Measurements from ENCODE around the gene ZKSCAN2. TPM values are rescaled to one million over a fixed set of nuclear protein-coding genes. Genes with fewer than 3 reads are reported as not detected.
A peak's percentile ranks its signal among the peaks of the same experiment; 100 is the strongest.

ZKSCAN2 gene
- total and polyA plus RNA-seq, 9 of the 15 experiments (the other 6 are each of a cell fraction or from before 2014, with no cell fraction given) = 1.3 to 9.5 (median 4.2) TPM

- TF ChIP-seq ATF6 (CRISPR knock-in tag; IDR thresholded peaks at IDR 0.05) (no peak), RBM14 (IDR thresholded peaks at IDR 0.05; ENCODE audit: borderline replicate concordance, insufficient read depth, low read depth, low read length) (no peak), SP2 (IDR thresholded peaks at IDR 0.05; ENCODE audit: extremely low read depth, low read depth, low read length, poor library complexity, severe bottlenecking) (no peak), COPS2 (conservative IDR thresholded peaks at IDR 0.05) (no peak), CHCHD3 (CRISPR knock-in tag; IDR thresholded peaks at IDR 0.05) (no peak), GTF2B (IDR thresholded peaks at IDR 0.05; ENCODE audit: extremely low read depth, insufficient read length) (no peak), ZNF174 (CRISPR knock-in tag; IDR thresholded peaks at IDR 0.05) (no peak), KDM1A (IDR thresholded peaks at IDR 0.05) (0 out of 4 replicates have a peak, but pooled peaks of 1 of the 2 experiments have one; percentile 28), PKNOX1 (IDR thresholded peaks at IDR 0.05) (peak; percentile 52), OTX1 (CRISPR knock-in tag; IDR thresholded peaks at IDR 0.05) (no peak), MTA3 (IDR thresholded peaks at IDR 0.05; ENCODE audit: borderline replicate concordance) (no peak), ETV1 (tag; conservative IDR thresholded peaks at IDR 0.05; ENCODE audit: low read depth) (peak; percentile 31; the same call in 1 of the 2 replicates), LEF1 (IDR thresholded peaks at IDR 0.05) (no peak), STAG1 (CRISPR knock-in tag; IDR thresholded peaks at IDR 0.05; ENCODE audit: borderline replicate concordance) (no peak), ZNF785 (CRISPR knock-in tag; IDR thresholded peaks at IDR 0.05) (no peak), CBX8 (IDR thresholded peaks at IDR 0.05; ENCODE audit: borderline replicate concordance, extremely low read depth, low read depth, low read length, poor library complexity, severe bottlenecking) (no peak), ZSCAN32 (CRISPR knock-in tag; IDR thresholded peaks at IDR 0.05) (no peak), MBD2 (IDR thresholded peaks at IDR 0.05; ENCODE audit: borderline replicate concordance, low read depth) (no peak), FOXK2 (conservative IDR thresholded peaks at IDR 0.05 in 1 of 2, IDR thresholded peaks at IDR 0.05 in 1 of 2; ENCODE audit: low read depth in 2 of 2) (no peak), ZNF316 (IDR thresholded peaks at IDR 0.05) (peak; percentile 59), RBM25 (IDR thresholded peaks at IDR 0.05; ENCODE audit: low read depth, low read length, severe bottlenecking) (peak; percentile 8), HMGN3 (IDR thresholded peaks at IDR 0.05; ENCODE audit: borderline replicate concordance, extremely low read depth, insufficient read length, low read depth, low read length) (no peak), ARNT (IDR thresholded peaks at IDR 0.05) (no peak), ELF4 (CRISPR knock-in tag; IDR thresholded peaks at IDR 0.05) (no peak), ZNF197 (CRISPR knock-in tag; IDR thresholded peaks at IDR 0.05; ENCODE audit: low read depth) (no peak), FOSL1 (tag; conservative IDR thresholded peaks at IDR 0.05) (peak; percentile 71; the same call in 1 of the 2 replicates)
Observed at GRCh38 chr16:25210758-25211157, 46.9 kb downstream of the ZKSCAN2 start (continued).
